ENCODE results near the gene MYOZ3. TPM values are rescaled to one million over a fixed set of nuclear protein-coding genes. Genes with fewer than 3 reads are reported as not detected.

Gene MYOZ3
- total RNA-seq, 1 experiment from 2014 or later: not detected

GRCh38 chr5:150613991-150614660 is 46.9 kb upstream of the MYOZ3 start:
- H3K4me3 ChIP-seq (ENCODE audit: low read depth, low read length): no peak overlapping the region
- Mint-ChIP-seq H3K4me1 (ENCODE audit: low read depth, unreplicated experiment) (peaks cover 11% of the 10 kb centered on the region), H3K27me3 (ENCODE audit: insufficient read depth, unreplicated experiment) (no peaks in the 10 kb centered on the region), H3K36me3 (ENCODE audit: insufficient read depth, unreplicated experiment) (no peaks in the 10 kb centered on the region), H3K9me3 (ENCODE audit: unreplicated experiment) (no peaks in the 10 kb centered on the region), H3K27ac (ENCODE audit: unreplicated experiment) (no peak overlapping the region), H3K4me3 (ENCODE audit: unreplicated experiment) (no peak overlapping the region)
- ChIA-PET CTCF (interaction anchor here (0.7 kb wide), 1 partner anchor 39 kb away, joined by 3 read pairs; no protein-coding TSS in a partner anchor), POLR2A (interaction anchor here (0.6 kb wide), 1 partner anchor 182 kb away, joined by 3 read pairs; no protein-coding TSS in a partner anchor)
- peak in 1 of 2 experiments; percentile 38 for TF ChIP-seq CTCF (IDR thresholded peaks at IDR 0.05; ENCODE audit: insufficient read depth in 1 of 2, low read depth in 1 of 2, low read length in 1 of 2, severe bottlenecking in 1 of 2, unreplicated experiment in 1 of 2)
- DNase-seq: peak in 1 of 2 experiments; percentile 20
- H3K36me3 ChIP-seq (ENCODE audit: control insufficient read depth, insufficient read depth, low read length): no peaks in the 10 kb centered on the region
- BruUV-seq (replicated peaks): no TSS peak
- intact Hi-C loops (cut with micrococcal nuclease; ENCODE audit: unreplicated experiment): loop anchor here (2.0 kb wide), 1 partner anchor 43 kb away; no protein-coding TSS in a partner anchor
- no peaks in the 10 kb centered on the region for H3K27me3 ChIP-seq (replicated peaks; ENCODE audit: control insufficient read depth, insufficient read depth, low read length)
- H3K9me3 ChIP-seq: no peaks in the 10 kb centered on the region
- H3K4me1 ChIP-seq: peaks cover 22% of the 10 kb centered on the region

GRCh38 chr5:150614661-150615060 is 46.4 kb upstream of the MYOZ3 start:
- no peaks in the 10 kb centered on the region for H3K36me3 ChIP-seq (ENCODE audit: control insufficient read depth, insufficient read depth, low read length)
- CTCF ChIA-PET: no interaction called here
- peaks cover 11% of the 10 kb centered on the region for H3K4me1 Mint-ChIP-seq (ENCODE audit: low read depth, unreplicated experiment)
- H3K27me3 Mint-ChIP-seq (ENCODE audit: insufficient read depth, unreplicated experiment): no peaks in the 10 kb centered on the region
- BruUV-seq (replicated peaks): no TSS peak
- TF ChIP-seq CTCF (IDR thresholded peaks at IDR 0.05; ENCODE audit: insufficient read depth in 1 of 2, low read depth in 1 of 2, low read length in 1 of 2, severe bottlenecking in 1 of 2, unreplicated experiment in 1 of 2): no peak
- no peak overlapping the region for H3K4me3 ChIP-seq (ENCODE audit: low read depth, low read length)
- H3K4me1 ChIP-seq: peaks cover 18% of the 10 kb centered on the region
- no peaks in the 10 kb centered on the region for H3K36me3 Mint-ChIP-seq (ENCODE audit: insufficient read depth, unreplicated experiment)
- H3K4me3 Mint-ChIP-seq (ENCODE audit: unreplicated experiment): no peak overlapping the region
- DNase-seq: no peak
- intact Hi-C loops (cut with micrococcal nuclease; ENCODE audit: unreplicated experiment): loop anchor here (2.0 kb wide), 1 partner anchor 42 kb away; no protein-coding TSS in a partner anchor
- POLR2A ChIA-PET: interaction anchor here (0.6 kb wide), 1 partner anchor 182 kb away, joined by 3 read pairs; no protein-coding TSS in a partner anchor
- no peaks in the 10 kb centered on the region for H3K9me3 Mint-ChIP-seq (ENCODE audit: unreplicated experiment)
- H3K9me3 ChIP-seq: no peaks in the 10 kb centered on the region
- no peak overlapping the region for H3K27ac Mint-ChIP-seq (ENCODE audit: unreplicated experiment)
- no peaks in the 10 kb centered on the region for H3K27me3 ChIP-seq (replicated peaks; ENCODE audit: control insufficient read depth, insufficient read depth, low read length)

- peaks cover 12% of the 10 kb centered on the region for H3K4me1 ChIP-seq
- no peak overlapping the region for H3K4me3 Mint-ChIP-seq (ENCODE audit: unreplicated experiment)
- no peaks in the 10 kb centered on the region for H3K27me3 ChIP-seq (replicated peaks; ENCODE audit: control insufficient read depth, insufficient read depth, low read length)
- H3K4me3 ChIP-seq (ENCODE audit: low read depth, low read length): no peak overlapping the region
- no peaks in the 10 kb centered on the region for H3K9me3 ChIP-seq
- CTCF ChIA-PET: no interaction called here
- POLR2A ChIA-PET: no interaction called here
- H3K27me3 Mint-ChIP-seq (ENCODE audit: insufficient read depth, unreplicated experiment): no peaks in the 10 kb centered on the region
- H3K27ac Mint-ChIP-seq (ENCODE audit: unreplicated experiment): no peak overlapping the region
- intact Hi-C loops (cut with micrococcal nuclease; ENCODE audit: unreplicated experiment): loop anchor here (2.0 kb wide), 1 partner anchor 42 kb away; no protein-coding TSS in a partner anchor
- no peak for DNase-seq
- H3K36me3 Mint-ChIP-seq (ENCODE audit: insufficient read depth, unreplicated experiment): no peaks in the 10 kb centered on the region
- no peaks in the 10 kb centered on the region for H3K36me3 ChIP-seq (ENCODE audit: control insufficient read depth, insufficient read depth, low read length)
- no TSS peak for BruUV-seq (replicated peaks)
- peaks cover 11% of the 10 kb centered on the region for H3K4me1 Mint-ChIP-seq (ENCODE audit: low read depth, unreplicated experiment)
- H3K9me3 Mint-ChIP-seq (ENCODE audit: unreplicated experiment): no peaks in the 10 kb centered on the region
- TF ChIP-seq CTCF (IDR thresholded peaks at IDR 0.05; ENCODE audit: insufficient read depth in 1 of 2, low read depth in 1 of 2, low read length in 1 of 2, severe bottlenecking in 1 of 2, unreplicated experiment in 1 of 2): no peak
Measured at GRCh38 chr5:150615141-150615699, 45.8 kb upstream of the MYOZ3 start.

Measured in Caco-2 (cell line).